ENCODE data around the gene LCOR.

- no peak for TF ChIP-seq ZNF8 (CRISPR knock-in tag; IDR thresholded peaks at IDR 0.05)
- TF ChIP-seq ESRRG (CRISPR knock-in tag; IDR thresholded peaks at IDR 0.05) = no peak
- TF ChIP-seq ZC3H10 (CRISPR knock-in tag; IDR thresholded peaks at IDR 0.05) = no peak
- TF ChIP-seq ARNTL (CRISPR knock-in tag; IDR thresholded peaks at IDR 0.05; ENCODE audit: borderline replicate concordance, low read depth) = no peak
- TF ChIP-seq BACH2 (CRISPR knock-in tag; IDR thresholded peaks at IDR 0.05; ENCODE audit: borderline replicate concordance) = no peak
- TF ChIP-seq, protein P1, sequence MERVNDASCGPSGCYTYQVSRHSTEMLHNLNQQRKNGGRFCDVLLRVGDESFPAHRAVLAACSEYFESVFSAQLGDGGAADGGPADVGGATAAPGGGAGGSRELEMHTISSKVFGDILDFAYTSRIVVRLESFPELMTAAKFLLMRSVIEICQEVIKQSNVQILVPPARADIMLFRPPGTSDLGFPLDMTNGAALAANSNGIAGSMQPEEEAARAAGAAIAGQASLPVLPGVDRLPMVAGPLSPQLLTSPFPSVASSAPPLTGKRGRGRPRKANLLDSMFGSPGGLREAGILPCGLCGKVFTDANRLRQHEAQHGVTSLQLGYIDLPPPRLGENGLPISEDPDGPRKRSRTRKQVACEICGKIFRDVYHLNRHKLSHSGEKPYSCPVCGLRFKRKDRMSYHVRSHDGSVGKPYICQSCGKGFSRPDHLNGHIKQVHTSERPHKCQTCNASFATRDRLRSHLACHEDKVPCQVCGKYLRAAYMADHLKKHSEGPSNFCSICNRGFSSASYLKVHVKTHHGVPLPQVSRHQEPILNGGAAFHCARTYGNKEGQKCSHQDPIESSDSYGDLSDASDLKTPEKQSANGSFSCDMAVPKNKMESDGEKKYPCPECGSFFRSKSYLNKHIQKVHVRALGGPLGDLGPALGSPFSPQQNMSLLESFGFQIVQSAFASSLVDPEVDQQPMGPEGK (CRISPR knock-in tag; IDR thresholded peaks at IDR 0.05; ENCODE audit: borderline replicate concordance) = no peak
- TF ChIP-seq, protein P2, sequence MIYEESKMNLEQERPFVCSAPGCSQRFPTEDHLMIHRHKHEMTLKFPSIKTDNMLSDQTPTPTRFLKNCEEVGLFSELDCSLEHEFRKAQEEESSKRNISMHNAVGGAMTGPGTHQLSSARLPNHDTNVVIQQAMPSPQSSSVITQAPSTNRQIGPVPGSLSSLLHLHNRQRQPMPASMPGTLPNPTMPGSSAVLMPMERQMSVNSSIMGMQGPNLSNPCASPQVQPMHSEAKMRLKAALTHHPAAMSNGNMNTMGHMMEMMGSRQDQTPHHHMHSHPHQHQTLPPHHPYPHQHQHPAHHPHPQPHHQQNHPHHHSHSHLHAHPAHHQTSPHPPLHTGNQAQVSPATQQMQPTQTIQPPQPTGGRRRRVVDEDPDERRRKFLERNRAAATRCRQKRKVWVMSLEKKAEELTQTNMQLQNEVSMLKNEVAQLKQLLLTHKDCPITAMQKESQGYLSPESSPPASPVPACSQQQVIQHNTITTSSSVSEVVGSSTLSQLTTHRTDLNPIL (CRISPR knock-in tag; IDR thresholded peaks at IDR 0.05; ENCODE audit: low read depth) = no peak
- no peak for TF ChIP-seq ZFP3 (CRISPR knock-in tag; IDR thresholded peaks at IDR 0.05)
- TF ChIP-seq OSR1 (CRISPR knock-in tag; IDR thresholded peaks at IDR 0.05) = no peak
- no peak for TF ChIP-seq TSHZ2 (CRISPR knock-in tag; IDR thresholded peaks at IDR 0.05)
- TF ChIP-seq, protein P3, sequence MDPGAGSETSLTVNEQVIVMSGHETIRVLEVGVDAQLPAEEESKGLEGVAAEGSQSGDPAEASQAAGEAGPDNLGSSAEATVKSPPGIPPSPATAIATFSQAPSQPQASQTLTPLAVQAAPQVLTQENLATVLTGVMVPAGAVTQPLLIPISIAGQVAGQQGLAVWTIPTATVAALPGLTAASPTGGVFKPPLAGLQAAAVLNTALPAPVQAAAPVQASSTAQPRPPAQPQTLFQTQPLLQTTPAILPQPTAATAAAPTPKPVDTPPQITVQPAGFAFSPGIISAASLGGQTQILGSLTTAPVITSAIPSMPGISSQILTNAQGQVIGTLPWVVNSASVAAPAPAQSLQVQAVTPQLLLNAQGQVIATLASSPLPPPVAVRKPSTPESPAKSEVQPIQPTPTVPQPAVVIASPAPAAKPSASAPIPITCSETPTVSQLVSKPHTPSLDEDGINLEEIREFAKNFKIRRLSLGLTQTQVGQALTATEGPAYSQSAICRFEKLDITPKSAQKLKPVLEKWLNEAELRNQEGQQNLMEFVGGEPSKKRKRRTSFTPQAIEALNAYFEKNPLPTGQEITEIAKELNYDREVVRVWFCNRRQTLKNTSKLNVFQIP (CRISPR knock-in tag; IDR thresholded peaks at IDR 0.05; ENCODE audit: borderline replicate concordance, low read depth) = no peak
- TF ChIP-seq GLIS3 (CRISPR knock-in tag; IDR thresholded peaks at IDR 0.05) = no peak
- TF ChIP-seq RARB (CRISPR knock-in tag; IDR thresholded peaks at IDR 0.05) = no peak
- TF ChIP-seq SNAI2 (CRISPR knock-in tag; IDR thresholded peaks at IDR 0.05) = no peak
Measured at GRCh38 chr10:96857301-96858012, 25.4 kb downstream of the LCOR start.

Measured in SK-N-SH treated with all-trans-retinoic acid at 6 μM for 48 hours (cell line).